Measurements from ENCODE around the gene LRIG1.
A peak's percentile ranks its signal among the peaks of the same experiment; 100 is the strongest.

LRIG1 gene

GRCh38 chr3:66411961-66412887 is 88.6 kb downstream of the LRIG1 start:
- Mint-ChIP-seq H3K27me3 (ENCODE audit: low read depth) (no peaks in the 10 kb centered on the region), H3K9me3 (no peaks in the 10 kb centered on the region), H3K4me1 (peaks cover 53% of the 10 kb centered on the region), H3K36me3 (ENCODE audit: low read depth) (peaks cover 38% of the 10 kb centered on the region), H3K27ac (no peak overlapping the region), H3K4me3 (no peak overlapping the region)
- TF ChIP-seq CTCF (IDR thresholded peaks at IDR 0.05; ENCODE audit: unreplicated experiment in 3 of 3), result no peak

GRCh38 chr3:66411474-66411873 is 89.3 kb downstream of the LRIG1 start:
- Mint-ChIP-seq H3K4me3 (no peak overlapping the region), H3K4me1 (peaks cover 50% of the 10 kb centered on the region), H3K27ac (peak overlapping the region in 1 of 3 experiments; percentile 25), H3K9me3 (no peaks in the 10 kb centered on the region), H3K27me3 (ENCODE audit: low read depth) (no peaks in the 10 kb centered on the region), H3K36me3 (ENCODE audit: low read depth) (peaks cover 38% of the 10 kb centered on the region)
- no peak for TF ChIP-seq CTCF (IDR thresholded peaks at IDR 0.05; ENCODE audit: unreplicated experiment in 3 of 3)

- H3K27me3 Mint-ChIP-seq (ENCODE audit: low read depth), result no peaks in the 10 kb centered on the region
These were observed 89.8 kb downstream of the LRIG1 start for GRCh38 chr3:66410976-66411375.

GRCh38 chr3:66409771-66410754 is 90.8 kb downstream of the LRIG1 start:
- H3K4me1 Mint-ChIP-seq, result peaks cover 45% of the 10 kb centered on the region
- H3K4me3 Mint-ChIP-seq, result no peak overlapping the region
- H3K36me3 Mint-ChIP-seq (ENCODE audit: low read depth), result peaks cover 34% of the 10 kb centered on the region
- no peaks in the 10 kb centered on the region for H3K27me3 Mint-ChIP-seq (ENCODE audit: low read depth)
- no peak for TF ChIP-seq CTCF (IDR thresholded peaks at IDR 0.05; ENCODE audit: unreplicated experiment in 3 of 3)
- no peaks in the 10 kb centered on the region for H3K9me3 Mint-ChIP-seq
- no peak overlapping the region for H3K27ac Mint-ChIP-seq

More at GRCh38 chr3:66410976-66411375, 89.8 kb downstream of the LRIG1 start:
- no peak overlapping the region for H3K4me3 Mint-ChIP-seq
- peaks cover 45% of the 10 kb centered on the region for H3K4me1 Mint-ChIP-seq
- no peaks in the 10 kb centered on the region for H3K9me3 Mint-ChIP-seq
- no peak for TF ChIP-seq CTCF (IDR thresholded peaks at IDR 0.05; ENCODE audit: unreplicated experiment in 3 of 3)
- no peak overlapping the region for H3K27ac Mint-ChIP-seq
- peaks cover 34% of the 10 kb centered on the region for H3K36me3 Mint-ChIP-seq (ENCODE audit: low read depth)

- H3K4me3 Mint-ChIP-seq, result no peak overlapping the region
- H3K9me3 Mint-ChIP-seq, result no peaks in the 10 kb centered on the region
- peaks cover 32% of the 10 kb centered on the region for H3K36me3 Mint-ChIP-seq (ENCODE audit: low read depth)
- H3K4me1 Mint-ChIP-seq, result peaks cover 51% of the 10 kb centered on the region
- TF ChIP-seq CTCF (IDR thresholded peaks at IDR 0.05; ENCODE audit: unreplicated experiment in 3 of 3), result peak; percentile 81 to 87 (median 87)
- no peaks in the 10 kb centered on the region for H3K27me3 Mint-ChIP-seq (ENCODE audit: low read depth)
- H3K27ac Mint-ChIP-seq, result no peak overlapping the region
These were observed 93.1 kb downstream of the LRIG1 start for GRCh38 chr3:66407611-66408218.

Data from nephron (organoid).